Measurements from ENCODE around the gene NTNG1. TPM values are rescaled to one million over a fixed set of nuclear protein-coding genes. Genes with fewer than 3 reads are reported as not detected.

Gene NTNG1
- total RNA-seq, 1 donor = 20.9 TPM

DNA sequence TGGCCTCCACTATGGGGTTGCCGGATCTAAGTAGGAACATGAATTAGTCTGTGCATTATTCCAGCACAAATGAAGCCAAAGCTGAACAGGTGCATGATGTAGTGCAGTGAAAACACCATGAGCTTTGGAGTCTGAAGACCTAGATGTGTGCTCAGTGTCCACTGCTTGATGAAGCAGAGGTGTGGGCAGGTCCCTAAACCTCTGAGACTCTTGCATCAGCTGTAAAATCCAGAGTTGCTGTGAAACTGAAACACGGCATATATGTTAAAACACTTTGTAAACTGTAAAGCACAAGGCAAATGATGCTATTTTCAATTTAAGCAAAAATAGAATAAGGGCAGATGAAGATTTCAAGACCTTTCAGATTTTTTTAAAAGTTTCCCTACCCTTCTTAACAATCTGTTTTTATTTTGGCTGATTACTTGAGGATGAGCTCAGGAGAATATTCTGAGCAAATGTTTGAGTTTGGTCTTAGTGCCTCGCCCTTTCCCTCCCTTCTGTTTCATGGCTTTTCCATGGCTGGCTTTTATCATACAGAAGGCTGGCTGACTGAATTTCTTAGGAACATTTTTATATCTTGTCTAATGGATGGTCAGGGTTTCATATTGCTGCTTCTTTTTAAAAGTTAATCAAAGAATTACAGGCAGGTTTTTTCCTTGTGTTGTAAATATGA is 221.8 kb downstream of the NTNG1 start:
- DNase-seq (ENCODE audit: low read depth) = no peak
- no peak overlapping the region for H3K4me3 ChIP-seq (ENCODE audit: low read depth, low read length)
- TF ChIP-seq, protein P1, sequence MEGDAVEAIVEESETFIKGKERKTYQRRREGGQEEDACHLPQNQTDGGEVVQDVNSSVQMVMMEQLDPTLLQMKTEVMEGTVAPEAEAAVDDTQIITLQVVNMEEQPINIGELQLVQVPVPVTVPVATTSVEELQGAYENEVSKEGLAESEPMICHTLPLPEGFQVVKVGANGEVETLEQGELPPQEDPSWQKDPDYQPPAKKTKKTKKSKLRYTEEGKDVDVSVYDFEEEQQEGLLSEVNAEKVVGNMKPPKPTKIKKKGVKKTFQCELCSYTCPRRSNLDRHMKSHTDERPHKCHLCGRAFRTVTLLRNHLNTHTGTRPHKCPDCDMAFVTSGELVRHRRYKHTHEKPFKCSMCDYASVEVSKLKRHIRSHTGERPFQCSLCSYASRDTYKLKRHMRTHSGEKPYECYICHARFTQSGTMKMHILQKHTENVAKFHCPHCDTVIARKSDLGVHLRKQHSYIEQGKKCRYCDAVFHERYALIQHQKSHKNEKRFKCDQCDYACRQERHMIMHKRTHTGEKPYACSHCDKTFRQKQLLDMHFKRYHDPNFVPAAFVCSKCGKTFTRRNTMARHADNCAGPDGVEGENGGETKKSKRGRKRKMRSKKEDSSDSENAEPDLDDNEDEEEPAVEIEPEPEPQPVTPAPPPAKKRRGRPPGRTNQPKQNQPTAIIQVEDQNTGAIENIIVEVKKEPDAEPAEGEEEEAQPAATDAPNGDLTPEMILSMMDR (IDR thresholded peaks at IDR 0.05; ENCODE audit: insufficient read depth, low read length) = no peak

DNA sequence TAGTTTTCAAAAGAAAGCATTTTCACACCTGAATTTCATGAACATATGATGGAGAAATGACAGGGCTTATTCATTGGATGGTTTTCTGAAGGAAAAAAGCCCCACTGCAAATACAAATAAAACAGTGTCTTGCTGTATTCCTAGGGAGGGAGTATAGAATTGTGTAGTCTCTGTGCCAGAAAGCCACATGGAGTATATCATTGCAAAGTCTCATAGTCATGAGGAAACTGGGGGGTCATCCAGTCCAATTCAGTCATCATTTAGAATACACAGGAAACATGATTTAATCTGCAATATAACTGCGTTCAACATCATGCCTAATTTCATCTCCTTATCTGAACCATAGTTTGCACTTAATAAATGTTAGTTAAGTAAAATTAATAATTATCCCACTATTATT is 222.3 kb downstream of the NTNG1 start:
- DNase-seq (ENCODE audit: low read depth) = no peak
- H3K4me3 ChIP-seq (ENCODE audit: low read depth, low read length) = no peak overlapping the region
- TF ChIP-seq, protein P1 (IDR thresholded peaks at IDR 0.05; ENCODE audit: insufficient read depth, low read length) = no peak

DNA sequence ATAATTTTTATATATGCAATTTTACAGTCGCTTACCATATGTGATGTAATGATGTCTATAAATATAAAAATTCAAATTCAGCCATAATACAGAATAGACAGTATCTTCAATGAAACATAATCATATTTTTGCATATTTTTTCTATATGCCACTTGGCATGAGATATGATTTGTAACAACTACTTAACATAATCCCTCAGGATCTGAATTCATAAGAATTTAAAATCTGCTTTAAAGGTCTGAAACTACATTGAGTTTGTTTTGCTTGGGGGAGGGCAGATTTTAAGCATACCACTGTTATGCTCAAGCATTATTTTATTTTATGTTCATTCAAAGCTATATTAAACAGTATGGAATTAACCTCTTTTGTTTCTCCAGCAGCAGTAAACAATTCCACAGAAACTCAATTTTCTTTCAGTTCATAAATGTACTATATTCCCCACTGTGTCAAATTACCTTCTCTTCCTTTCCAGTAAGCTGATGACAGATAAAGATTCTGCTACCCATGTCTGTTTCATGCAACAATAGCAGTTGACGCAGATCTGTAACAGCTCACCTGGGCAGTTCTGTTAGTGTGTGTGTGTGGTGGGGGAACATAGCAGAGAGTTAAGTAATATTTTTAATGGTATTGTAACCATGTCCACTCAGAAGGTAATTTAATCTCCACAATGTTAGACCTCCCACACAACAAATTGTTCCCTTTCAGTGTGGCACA is 224.8 kb downstream of the NTNG1 start:
- TF ChIP-seq, protein P1 (IDR thresholded peaks at IDR 0.05; ENCODE audit: insufficient read depth, low read length) = no peak
- DNase-seq (ENCODE audit: low read depth) = no peak
- no peak overlapping the region for H3K4me3 ChIP-seq (ENCODE audit: low read depth, low read length)

DNA sequence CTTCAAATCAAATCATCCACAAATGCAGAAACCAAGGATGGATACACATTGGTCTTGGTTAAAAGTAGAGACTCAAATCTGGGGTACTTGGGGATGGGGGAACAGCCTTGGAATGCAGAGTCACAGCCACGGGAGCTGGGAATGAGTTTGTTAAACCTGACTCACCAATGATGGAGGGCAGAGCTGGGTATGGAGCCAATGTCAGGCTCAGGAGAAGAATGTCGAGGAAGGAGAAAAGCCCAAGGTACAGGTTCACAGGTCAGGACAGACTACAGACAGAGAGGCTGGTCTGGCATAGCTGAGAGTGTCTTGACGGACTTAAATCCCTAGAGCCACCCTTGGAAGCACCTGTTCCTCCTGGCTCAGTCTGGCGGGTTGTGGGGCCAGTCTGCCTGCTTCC is 237.6 kb downstream of the NTNG1 start:
- TF ChIP-seq, protein P1 (IDR thresholded peaks at IDR 0.05; ENCODE audit: insufficient read depth, low read length) = no peak
- DNase-seq (ENCODE audit: low read depth) = no peak
- no peak overlapping the region for H3K4me3 ChIP-seq (ENCODE audit: low read depth, low read length)

DNA sequence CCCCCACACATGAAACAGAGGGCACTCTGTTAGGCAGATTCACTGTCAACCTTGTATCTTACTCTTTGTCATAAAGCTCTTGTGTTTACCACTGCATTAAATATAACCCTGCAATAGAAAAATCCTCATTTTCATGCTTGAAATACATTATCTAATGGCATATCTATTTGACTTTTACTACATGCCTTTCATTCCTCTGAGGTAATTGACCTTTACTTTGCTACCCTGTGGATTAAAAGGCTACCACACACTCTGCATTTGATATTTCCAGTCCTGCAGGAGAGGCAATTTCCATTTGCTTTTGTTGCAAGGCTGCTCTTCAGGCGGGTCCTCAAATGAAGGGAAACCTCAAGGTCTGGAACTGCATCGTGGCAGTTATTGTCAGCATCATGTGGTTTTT is 238.0 kb downstream of the NTNG1 start:
- TF ChIP-seq, protein P1 (IDR thresholded peaks at IDR 0.05; ENCODE audit: insufficient read depth, low read length) = no peak
- H3K4me3 ChIP-seq (ENCODE audit: low read depth, low read length) = no peak overlapping the region
- no peak for DNase-seq (ENCODE audit: low read depth)

DNA sequence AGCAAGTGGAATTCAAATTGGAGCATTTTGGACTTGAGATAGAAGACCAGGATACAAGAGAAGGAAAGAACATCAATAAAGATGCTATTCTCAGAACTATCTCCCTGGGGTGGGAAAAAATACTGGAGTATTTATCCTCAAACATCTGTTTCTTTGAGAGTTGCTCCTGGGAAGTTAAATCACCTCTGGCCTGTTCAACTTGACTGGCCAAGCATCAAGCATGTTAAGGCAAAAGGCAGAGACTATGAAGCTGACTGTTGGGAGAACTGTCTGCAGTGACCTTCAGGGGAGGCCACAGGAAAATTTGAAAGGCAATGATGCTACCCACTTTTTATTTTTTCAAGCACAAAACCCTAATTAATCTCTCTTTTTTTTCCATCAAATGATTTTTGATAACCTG is 239.0 kb downstream of the NTNG1 start:
- DNase-seq (ENCODE audit: low read depth) = no peak
- H3K4me3 ChIP-seq (ENCODE audit: low read depth, low read length) = no peak overlapping the region
- TF ChIP-seq, protein P1 (IDR thresholded peaks at IDR 0.05; ENCODE audit: insufficient read depth, low read length) = no peak

Data from fibroblast of the aortic adventitia (primary cell).